HepG2 (cell line): ENCODE data around the gene STARD13. TPM values are rescaled to one million over a fixed set of nuclear protein-coding genes. Genes with fewer than 3 reads are reported as not detected.

Experiments
- BHLHE40 ChIP-seq: IDR thresholded peaks from 2 replicates; pipeline ENCODE4 v1.6.1; 2011; ENCODE audit warnings: low read length, improper control_type of control experiment
- CEBPB ChIP-seq: IDR thresholded peaks from 2 replicates; pipeline ENCODE4 v1.6.1; 2011; ENCODE audit warnings: low read depth, low read length, improper control_type of control experiment, borderline replicate concordance
- CHD4 ChIP-seq: fragments of 200-600 bp; sonication (generic); IDR thresholded peaks from 2 replicates; pipeline ENCODE4 v1.7.0; 2017; ENCODE audit warnings: mild to moderate bottlenecking, low read length, borderline replicate concordance
- CREB1 ChIP-seq, 2 experiments: fragments of 450-650 bp in 1 of 2; IDR thresholded peaks; 2 replicates each; pipeline ENCODE4 v1.6.1; 2016 to 2017; ENCODE audit warnings: control low read depth in 1 of 2, mild to moderate bottlenecking in 1 of 2, missing compliant biosample characterization in 1 of 2, missing genetic modification characterization in 1 of 2
- DPF2 ChIP-seq: sonication (generic); formaldehyde crosslinking; IDR thresholded peaks from 2 replicates; pipeline ENCODE4 v1.4.0; 2020; ENCODE audit warnings: mild to moderate bottlenecking, low read depth, missing genetic modification reagents, borderline replicate concordance
- HDAC1 ChIP-seq: sonication (generic); formaldehyde crosslinking; IDR thresholded peaks from 2 replicates; pipeline ENCODE4 v1.5.1; 2020; ENCODE audit warnings: mild to moderate bottlenecking, missing genetic modification reagents
- KAT8 ChIP-seq: IDR thresholded peaks from 2 replicates; pipeline ENCODE4 v1.6.1; 2016; ENCODE audit warnings: missing genetic modification reagents, missing compliant biosample characterization
- KLF15 ChIP-seq: sonication (generic); formaldehyde crosslinking; IDR thresholded peaks from 2 replicates; pipeline ENCODE4 v1.8.1; 2023; ENCODE audit warnings: borderline replicate concordance, mild to moderate bottlenecking, inconsistent platforms, missing genetic modification reagents, mixed read lengths
- MAFK ChIP-seq, 2 experiments: IDR thresholded peaks in 1 of 2; conservative IDR thresholded peaks in 1 of 2; 2 replicates each; pipeline ENCODE4 v1.6.1; 2011; ENCODE audit warnings: improper control_type of control experiment in 2 of 2, low read length in 2 of 2
- MEIS2 ChIP-seq: sonication (generic); formaldehyde crosslinking; IDR thresholded peaks from 2 replicates; pipeline ENCODE4 v1.9.0; 2021; ENCODE audit warnings: mild to moderate bottlenecking, missing genetic modification reagents
- NKX3-1 ChIP-seq: sonication (generic); formaldehyde crosslinking; IDR thresholded peaks from 2 replicates; pipeline ENCODE4 v1.5.0; 2020; ENCODE audit warnings: missing genetic modification reagents
- ONECUT2 ChIP-seq: sonication (generic); formaldehyde crosslinking; IDR thresholded peaks from 2 replicates; pipeline ENCODE4 v1.4.0; 2020; ENCODE audit warnings: missing genetic modification reagents
- POLR2A ChIP-seq, 2 experiments: IDR thresholded peaks; 2 replicates each; pipeline ENCODE4 v1.6.1; 2011; ENCODE audit warnings: low read depth in 2 of 2, low read length in 2 of 2, mild to moderate bottlenecking in 1 of 2, moderate library complexity in 1 of 2; ENCODE audit not compliant: insufficient read depth in 1 of 2
- RARA ChIP-seq: IDR thresholded peaks from 2 replicates; pipeline ENCODE4 v1.6.1; 2016; ENCODE audit warnings: missing genetic modification reagents, missing compliant biosample characterization
- SP4 ChIP-seq: sonication (generic); formaldehyde crosslinking; IDR thresholded peaks from 2 replicates; pipeline ENCODE4 v1.8.1; 2023; ENCODE audit warnings: mild to moderate bottlenecking, missing genetic modification reagents
- TCF7 ChIP-seq: sonication (generic); IDR thresholded peaks from 2 replicates; pipeline ENCODE4 v1.6.1; 2016; ENCODE audit warnings: antibody characterized with exemption, low read depth
- TEAD3 ChIP-seq: optimal IDR thresholded peaks from 2 replicates; pipeline ENCODE3; 2016; ENCODE audit warnings: borderline replicate concordance
- TP53 ChIP-seq: sonication (generic); formaldehyde crosslinking; conservative IDR thresholded peaks from 2 replicates; pipeline ENCODE4 v1.4.0; 2020; ENCODE audit warnings: missing genetic modification reagents
- ZFX ChIP-seq: sonication (generic); formaldehyde crosslinking; IDR thresholded peaks from 2 replicates; pipeline ENCODE4 v1.4.0; 2020; ENCODE audit warnings: mild to moderate bottlenecking, low read depth, missing genetic modification reagents, moderate library complexity
- ZNF619 ChIP-seq: sonication (generic); formaldehyde crosslinking; IDR thresholded peaks from 2 replicates; pipeline ENCODE4 v1.4.0; 2020; ENCODE audit warnings: mild to moderate bottlenecking, missing genetic modification reagents
- polyA plus RNA-seq, 8 experiments: library from polyadenylated mRNA; depleted of rRNA in 3 of 8; stranded (reverse) in 7 of 8; unstranded in 1 of 8; fragments of >200 nt; fragmentation: Illumina TruSeq in 4 of 8; extraction: Trizol in 4 of 8; gene quantifications; 2 replicates each; pipeline versions ENCODE4 v1.2.1 to v1.2.3, GENCODE V29; 2011 to 2016; ENCODE audit warnings: low read depth in 4 of 8, missing spikeins in 1 of 8, mixed read lengths in 1 of 8; ENCODE audit not compliant: insufficient read depth in 1 of 8
- total RNA-seq, 5 experiments: library from RNA; depleted of rRNA; stranded (reverse); fragments of >200 nt; fragmentation: Illumina TruSeq; extraction: Trizol; gene quantifications; 2 replicates each; pipeline ENCODE4 v1.2.3, GENCODE V29; 2016; ENCODE audit warnings: low read depth in 1 of 5
- TF ChIP-seq, protein P1 (sequence below), 2 experiments: fragments of 450-650 bp in 1 of 2; sonication (generic) in 1 of 2; formaldehyde crosslinking; IDR thresholded peaks; 2 replicates each; pipeline versions ENCODE4 v1.5.0 to v1.8.0; 2020 to 2022; ENCODE audit warnings: mild to moderate bottlenecking in 1 of 2, missing genetic modification reagents in 1 of 2
- TF ChIP-seq, protein P2 (sequence below): sonication (generic); formaldehyde crosslinking; IDR thresholded peaks from 2 replicates; pipeline ENCODE4 v1.4.0; 2020; ENCODE audit warnings: missing genetic modification reagents
- TF ChIP-seq, protein P3 (sequence below): sonication (generic); formaldehyde crosslinking; IDR thresholded peaks from 2 replicates; pipeline ENCODE4 v1.8.1; 2023; ENCODE audit warnings: mild to moderate bottlenecking, inconsistent platforms, moderate library complexity, missing genetic modification reagents, borderline replicate concordance
- TF ChIP-seq, protein P4 (sequence below): sonication (generic); formaldehyde crosslinking; IDR thresholded peaks from 2 replicates; pipeline ENCODE4 v1.4.0; 2020; ENCODE audit warnings: missing genetic modification reagents; ENCODE audit errors: not compliant biosample characterization
- TF ChIP-seq, protein P5 (sequence below): IDR thresholded peaks from 2 replicates; pipeline ENCODE4 v1.6.1; 2012; ENCODE audit warnings: inconsistent platforms

STARD13 gene
- total and polyA plus RNA-seq, 2 of the 13 experiments (the other 11 are each of a cell fraction or from before 2014, with no cell fraction given) = 12.8 to 14.3 TPM

DNA sequence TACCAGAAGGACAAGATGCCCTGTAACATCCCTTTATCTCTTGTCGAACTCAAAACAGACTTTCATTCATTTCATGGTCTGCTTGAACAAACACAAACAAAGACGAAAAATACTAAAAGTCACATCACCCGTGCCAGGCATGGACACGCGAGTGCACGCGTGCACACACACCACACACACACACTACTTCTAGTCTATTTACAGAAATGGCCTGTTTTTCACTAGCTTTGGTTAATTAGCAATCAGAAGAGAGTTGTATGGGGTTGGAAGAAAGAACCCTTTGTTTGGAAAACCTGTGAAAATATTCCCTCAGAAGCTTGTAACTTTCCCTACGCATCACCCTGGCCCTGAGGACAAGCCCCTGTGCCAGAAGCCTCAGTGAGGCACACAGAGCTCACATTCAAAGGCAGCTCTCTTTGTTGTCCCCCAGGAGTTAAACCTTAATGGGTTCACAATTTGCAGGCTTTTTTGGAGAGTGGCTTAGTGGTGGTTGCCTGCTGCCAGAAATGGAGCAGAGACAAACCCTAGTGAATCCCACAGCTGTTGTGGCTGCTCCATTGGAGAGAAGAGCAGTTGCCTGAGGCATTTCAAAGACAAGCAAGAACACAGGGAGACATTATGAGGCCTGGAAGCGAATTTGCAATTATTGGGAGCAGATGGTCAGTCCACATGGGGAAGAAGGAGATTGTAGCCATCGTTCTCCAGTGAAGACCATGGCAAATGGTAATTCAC lies 55.9 kb downstream of the STARD13 start (continued):
- TF ChIP-seq, protein P1, sequence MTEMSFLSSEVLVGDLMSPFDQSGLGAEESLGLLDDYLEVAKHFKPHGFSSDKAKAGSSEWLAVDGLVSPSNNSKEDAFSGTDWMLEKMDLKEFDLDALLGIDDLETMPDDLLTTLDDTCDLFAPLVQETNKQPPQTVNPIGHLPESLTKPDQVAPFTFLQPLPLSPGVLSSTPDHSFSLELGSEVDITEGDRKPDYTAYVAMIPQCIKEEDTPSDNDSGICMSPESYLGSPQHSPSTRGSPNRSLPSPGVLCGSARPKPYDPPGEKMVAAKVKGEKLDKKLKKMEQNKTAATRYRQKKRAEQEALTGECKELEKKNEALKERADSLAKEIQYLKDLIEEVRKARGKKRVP (CRISPR knock-in tag; IDR thresholded peaks at IDR 0.05) = peak in 1 of 2 experiments; percentile 45; a peak in 1 of 4 replicates
- TF ChIP-seq, protein P2, sequence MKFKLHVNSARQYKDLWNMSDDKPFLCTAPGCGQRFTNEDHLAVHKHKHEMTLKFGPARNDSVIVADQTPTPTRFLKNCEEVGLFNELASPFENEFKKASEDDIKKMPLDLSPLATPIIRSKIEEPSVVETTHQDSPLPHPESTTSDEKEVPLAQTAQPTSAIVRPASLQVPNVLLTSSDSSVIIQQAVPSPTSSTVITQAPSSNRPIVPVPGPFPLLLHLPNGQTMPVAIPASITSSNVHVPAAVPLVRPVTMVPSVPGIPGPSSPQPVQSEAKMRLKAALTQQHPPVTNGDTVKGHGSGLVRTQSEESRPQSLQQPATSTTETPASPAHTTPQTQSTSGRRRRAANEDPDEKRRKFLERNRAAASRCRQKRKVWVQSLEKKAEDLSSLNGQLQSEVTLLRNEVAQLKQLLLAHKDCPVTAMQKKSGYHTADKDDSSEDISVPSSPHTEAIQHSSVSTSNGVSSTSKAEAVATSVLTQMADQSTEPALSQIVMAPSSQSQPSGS (CRISPR knock-in tag) = 0 out of 2 replicates have a peak, but pooled peaks have one; percentile 14
- TF ChIP-seq CHD4 (no peak), CREB1 (IDR thresholded peaks at IDR 0.05) (no peak), CREB1 (CRISPR knock-in tag; IDR thresholded peaks at IDR 0.05) (peak; percentile 22; the same call in 1 of the 2 replicates), TEAD3 (CRISPR knock-in tag) (peak; percentile 71), ZNF619 (CRISPR knock-in tag) (no peak), SP4 (CRISPR knock-in tag) (0 out of 2 replicates have a peak, but pooled peaks have one; percentile 20), POLR2A (IDR thresholded peaks at IDR 0.05; ENCODE audit: insufficient read depth in 1 of 2, low read depth in 2 of 2, low read length in 2 of 2) (peak; percentile 42 to 43; a peak in 2 of 4 replicates), MAFK (conservative IDR thresholded peaks at IDR 0.05 in 1 of 2, IDR thresholded peaks at IDR 0.05 in 1 of 2; ENCODE audit: low read length in 2 of 2) (no peak), HDAC1 (CRISPR knock-in tag) (0 out of 2 replicates have a peak, but pooled peaks have one; percentile 27), TP53 (no peak), NKX3-1 (CRISPR knock-in tag) (peak; percentile 65; the same call in 1 of the 2 replicates), RARA (CRISPR knock-in tag) (peak; percentile 71), BHLHE40 (peak; percentile 95), TCF7 (peak; percentile 67), DPF2 (CRISPR knock-in tag) (0 out of 2 replicates have a peak, but pooled peaks have one; percentile 30), KLF15 (CRISPR knock-in tag) (no peak), ZFX (CRISPR knock-in tag) (peak; percentile 35; the same call in 1 of the 2 replicates), MEIS2 (peak; percentile 58; the same call in 1 of the 2 replicates), ONECUT2 (0 out of 2 replicates have a peak, but pooled peaks have one; percentile 23), KAT8 (CRISPR knock-in tag) (peak; percentile 32; the same call in 1 of the 2 replicates), CEBPB (no peak)
- TF ChIP-seq, protein P3, sequence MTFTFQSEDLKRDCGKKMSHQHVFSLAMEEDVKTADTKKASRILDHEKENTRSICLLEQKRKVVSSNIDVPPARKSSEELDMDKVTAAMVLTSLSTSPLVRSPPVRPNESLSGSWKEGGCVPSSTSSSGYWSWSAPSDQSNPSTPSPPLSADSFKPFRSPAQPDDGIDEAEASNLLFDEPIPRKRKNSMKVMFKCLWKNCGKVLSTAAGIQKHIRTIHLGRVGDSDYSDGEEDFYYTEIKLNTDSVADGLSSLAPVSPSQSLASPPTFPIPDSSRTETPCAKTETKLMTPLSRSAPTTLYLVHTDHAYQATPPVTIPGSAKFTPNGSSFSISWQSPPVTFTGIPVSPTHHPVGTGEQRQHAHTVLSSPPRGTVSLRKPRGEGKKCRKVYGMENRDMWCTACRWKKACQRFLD (CRISPR knock-in tag) = no peak
- TF ChIP-seq, protein P4, sequence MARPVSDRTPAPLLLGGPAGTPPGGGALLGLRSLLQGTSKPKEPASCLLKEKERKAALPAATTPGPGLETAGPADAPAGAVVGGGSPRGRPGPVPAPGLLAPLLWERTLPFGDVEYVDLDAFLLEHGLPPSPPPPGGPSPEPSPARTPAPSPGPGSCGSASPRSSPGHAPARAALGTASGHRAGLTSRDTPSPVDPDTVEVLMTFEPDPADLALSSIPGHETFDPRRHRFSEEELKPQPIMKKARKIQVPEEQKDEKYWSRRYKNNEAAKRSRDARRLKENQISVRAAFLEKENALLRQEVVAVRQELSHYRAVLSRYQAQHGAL (CRISPR knock-in tag) = peak; percentile 27
- TF ChIP-seq, protein P5, sequence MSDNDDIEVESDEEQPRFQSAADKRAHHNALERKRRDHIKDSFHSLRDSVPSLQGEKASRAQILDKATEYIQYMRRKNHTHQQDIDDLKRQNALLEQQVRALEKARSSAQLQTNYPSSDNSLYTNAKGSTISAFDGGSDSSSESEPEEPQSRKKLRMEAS = peak; percentile 66
